ENCODE data around the gene ZFHX3.

ZFHX3 gene

GRCh38 chr16:72923757-72924156, 124.2 kb downstream of the ZFHX3 start:
- no peaks in the 10 kb centered on the region for H3K9me3 ChIP-seq
- no peak for DNase-seq
- H3K27me3 ChIP-seq, result no peaks in the 10 kb centered on the region
- H3K4me3 ChIP-seq (ENCODE audit: low read depth, low read length), result no peak overlapping the region
- H3K4me1 ChIP-seq, result peaks cover 33% of the 10 kb centered on the region
- no peaks in the 10 kb centered on the region for H3K36me3 ChIP-seq
- TF ChIP-seq, protein P1, sequence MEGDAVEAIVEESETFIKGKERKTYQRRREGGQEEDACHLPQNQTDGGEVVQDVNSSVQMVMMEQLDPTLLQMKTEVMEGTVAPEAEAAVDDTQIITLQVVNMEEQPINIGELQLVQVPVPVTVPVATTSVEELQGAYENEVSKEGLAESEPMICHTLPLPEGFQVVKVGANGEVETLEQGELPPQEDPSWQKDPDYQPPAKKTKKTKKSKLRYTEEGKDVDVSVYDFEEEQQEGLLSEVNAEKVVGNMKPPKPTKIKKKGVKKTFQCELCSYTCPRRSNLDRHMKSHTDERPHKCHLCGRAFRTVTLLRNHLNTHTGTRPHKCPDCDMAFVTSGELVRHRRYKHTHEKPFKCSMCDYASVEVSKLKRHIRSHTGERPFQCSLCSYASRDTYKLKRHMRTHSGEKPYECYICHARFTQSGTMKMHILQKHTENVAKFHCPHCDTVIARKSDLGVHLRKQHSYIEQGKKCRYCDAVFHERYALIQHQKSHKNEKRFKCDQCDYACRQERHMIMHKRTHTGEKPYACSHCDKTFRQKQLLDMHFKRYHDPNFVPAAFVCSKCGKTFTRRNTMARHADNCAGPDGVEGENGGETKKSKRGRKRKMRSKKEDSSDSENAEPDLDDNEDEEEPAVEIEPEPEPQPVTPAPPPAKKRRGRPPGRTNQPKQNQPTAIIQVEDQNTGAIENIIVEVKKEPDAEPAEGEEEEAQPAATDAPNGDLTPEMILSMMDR (IDR thresholded peaks at IDR 0.05; ENCODE audit: low read depth, low read length), result no peak

GRCh38 chr16:72922714-72923113, 125.2 kb downstream of the ZFHX3 start:
- H3K4me1 ChIP-seq, result peaks cover 33% of the 10 kb centered on the region
- H3K4me3 ChIP-seq (ENCODE audit: low read depth, low read length), result peak overlapping the region; percentile 63
- no peaks in the 10 kb centered on the region for H3K36me3 ChIP-seq
- H3K9me3 ChIP-seq, result no peaks in the 10 kb centered on the region
- peak; percentile 34 for DNase-seq
- TF ChIP-seq, protein P1 (IDR thresholded peaks at IDR 0.05; ENCODE audit: low read depth, low read length), result no peak
- H3K27me3 ChIP-seq, result no peaks in the 10 kb centered on the region

DNA sequence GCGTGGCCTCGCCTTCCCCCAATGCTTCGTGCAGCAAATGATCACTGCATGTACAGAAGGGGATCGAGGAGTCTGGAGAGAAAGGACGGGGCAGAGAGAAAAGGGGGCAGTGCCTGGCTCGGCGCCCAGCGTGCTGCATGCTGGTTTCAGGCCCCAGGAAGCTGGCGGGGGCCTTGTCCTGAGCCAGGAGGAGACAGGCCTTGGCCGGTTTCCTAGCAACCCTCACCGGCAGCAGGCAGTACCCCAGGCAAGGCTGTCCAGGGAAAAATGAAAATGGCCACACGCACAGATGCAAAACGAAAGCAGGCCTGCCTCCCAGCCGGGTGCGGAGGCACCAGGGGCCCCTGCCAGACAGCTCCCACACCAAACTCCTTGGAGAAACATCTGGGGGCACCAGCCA, 126.3 kb downstream of the ZFHX3 start:
- Histone ChIP-seq H3K27me3 (no peaks in the 10 kb centered on the region), H3K36me3 (no peaks in the 10 kb centered on the region), H3K4me1 (peaks cover 28% of the 10 kb centered on the region), H3K9me3 (no peaks in the 10 kb centered on the region), H3K4me3 (ENCODE audit: low read depth, low read length) (peak overlapping the region; percentile 63)
- DNase-seq, result peak; percentile 97
- TF ChIP-seq, protein P1 (IDR thresholded peaks at IDR 0.05; ENCODE audit: low read depth, low read length), result no peak

GRCh38 chr16:72921106-72921505, 126.8 kb downstream of the ZFHX3 start:
- Histone ChIP-seq H3K9me3 (no peaks in the 10 kb centered on the region), H3K4me1 (peaks cover 28% of the 10 kb centered on the region), H3K36me3 (no peaks in the 10 kb centered on the region), H3K4me3 (ENCODE audit: low read depth, low read length) (peak overlapping the region; percentile 63), H3K27me3 (no peaks in the 10 kb centered on the region)
- TF ChIP-seq, protein P1 (IDR thresholded peaks at IDR 0.05; ENCODE audit: low read depth, low read length), result no peak
- no peak for DNase-seq

DNA sequence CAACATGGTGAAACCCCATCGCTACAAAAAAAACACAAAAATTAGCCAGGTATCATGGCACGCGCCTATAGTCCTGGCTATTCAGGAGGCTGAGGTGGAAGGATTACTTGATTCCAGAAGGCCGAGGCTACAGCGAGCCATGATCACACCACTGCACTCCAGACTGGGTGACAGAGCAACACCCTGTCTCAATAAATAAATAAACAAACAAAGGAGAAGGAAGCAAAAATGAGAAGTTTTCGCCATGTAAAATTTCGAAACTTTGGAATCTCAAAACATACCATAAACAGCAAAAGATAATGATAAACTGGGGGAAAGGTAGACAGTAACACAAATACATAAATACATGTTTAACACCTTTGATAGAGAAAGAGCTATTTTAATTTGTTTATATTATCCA, 130.9 kb downstream of the ZFHX3 start:
- Histone ChIP-seq H3K4me1 (peaks cover 14% of the 10 kb centered on the region), H3K9me3 (no peaks in the 10 kb centered on the region), H3K4me3 (ENCODE audit: low read depth, low read length) (no peak overlapping the region), H3K36me3 (no peaks in the 10 kb centered on the region), H3K27me3 (no peaks in the 10 kb centered on the region)
- no peak for DNase-seq
- TF ChIP-seq, protein P1 (IDR thresholded peaks at IDR 0.05; ENCODE audit: low read depth, low read length), result no peak

DNA sequence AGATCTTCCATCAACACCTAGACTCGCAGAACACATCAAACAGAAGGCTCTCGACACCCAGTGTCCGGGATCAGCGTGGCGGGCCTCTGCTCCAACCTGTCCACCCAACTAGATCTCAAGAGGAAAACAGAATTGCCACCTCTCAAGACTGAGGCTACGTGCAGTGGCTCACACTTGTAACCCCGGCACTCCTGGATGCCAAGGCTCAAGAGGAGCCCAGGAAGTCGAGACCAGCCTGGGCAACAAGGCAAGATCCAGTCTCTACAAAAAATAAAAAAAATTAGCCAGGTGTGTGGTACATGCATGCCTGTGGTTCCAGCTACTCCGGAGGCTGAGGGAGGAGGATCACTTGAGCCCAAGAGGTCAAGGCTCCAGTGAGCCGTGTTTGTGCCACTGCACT, 132.6 kb downstream of the ZFHX3 start:
- no peaks in the 10 kb centered on the region for H3K36me3 ChIP-seq
- TF ChIP-seq, protein P1 (IDR thresholded peaks at IDR 0.05; ENCODE audit: low read depth, low read length), result no peak
- no peaks in the 10 kb centered on the region for H3K27me3 ChIP-seq
- H3K4me1 ChIP-seq, result peaks cover 11% of the 10 kb centered on the region; the same call in 1 of the 2 replicates
- DNase-seq, result no peak
- no peak overlapping the region for H3K4me3 ChIP-seq (ENCODE audit: low read depth, low read length)
- H3K9me3 ChIP-seq, result no peaks in the 10 kb centered on the region

Measured in BE2C (cell line).